Mesendoderm (in vitro differentiated cells): ENCODE data around the gene LIF.
A peak's percentile ranks its signal among the peaks of the same experiment; 100 is the strongest.

Experiments used
- DNase-seq: peaks from one replicate; pipeline ENCODE4 v3.0.0; 2013
- H2AK5ac ChIP-seq: 2 replicates; pipeline ENCODE4 v1.6.1; 2013; ENCODE audit warnings: low read length, inconsistent platforms
- H2BK120ac ChIP-seq: 2 replicates; pipeline ENCODE4 v1.6.1; 2013; ENCODE audit warnings: low read depth, mild to moderate bottlenecking, low read length, moderate library complexity, mixed read lengths
- H2BK15ac ChIP-seq: replicated peaks from 2 replicates; pipeline ENCODE4 v1.6.1; 2013; ENCODE audit warnings: low read depth, mild to moderate bottlenecking, moderate library complexity
- H2BK5ac ChIP-seq: 2 replicates; pipeline ENCODE4 v1.6.1; 2013; ENCODE audit warnings: low read length, inconsistent platforms
- H3K18ac ChIP-seq: 2 replicates; pipeline ENCODE4 v1.6.1; 2013; ENCODE audit warnings: mild to moderate bottlenecking, low read length, mixed read lengths
- H3K23ac ChIP-seq: one replicate; pipeline ENCODE4 v1.6.1; 2013; ENCODE audit warnings: low read length
- H3K27ac ChIP-seq: 2 replicates; pipeline ENCODE4 v1.5.1; 2013; ENCODE audit warnings: low read depth, mild to moderate bottlenecking, inconsistent platforms, low read length, moderate library complexity
- H3K27me3 ChIP-seq: 2 replicates; pipeline ENCODE4 v1.6.1; 2013; ENCODE audit warnings: low read length, control low read depth, mild to moderate bottlenecking, inconsistent platforms; ENCODE audit not compliant: insufficient read depth, poor library complexity
- H3K36me3 ChIP-seq: 2 replicates; pipeline ENCODE4 v1.6.1; 2013; ENCODE audit warnings: low read length, inconsistent platforms; ENCODE audit not compliant: control insufficient read depth, insufficient read depth
- H3K4ac ChIP-seq: one replicate; pipeline ENCODE4 v1.6.1; 2013; ENCODE audit warnings: low read depth, mild to moderate bottlenecking, low read length, moderate library complexity
- H3K4me1 ChIP-seq: 2 replicates; pipeline ENCODE4 v1.6.1; 2013; ENCODE audit warnings: low read depth, low read length, inconsistent platforms; ENCODE audit not compliant: control insufficient read depth
- H3K4me2 ChIP-seq: 2 replicates; pipeline ENCODE4 v1.6.1; 2013; ENCODE audit warnings: low read length
- H3K4me3 ChIP-seq: 2 replicates; pipeline ENCODE4 v1.5.1; 2013; ENCODE audit warnings: mild to moderate bottlenecking, low read length
- H3K56ac ChIP-seq: one replicate; pipeline ENCODE4 v1.6.1; 2013; ENCODE audit warnings: low read length
- H3K79me1 ChIP-seq: 2 replicates; pipeline ENCODE4 v1.6.1; 2013; ENCODE audit warnings: low read length, inconsistent platforms
- H3K79me2 ChIP-seq: 2 replicates; pipeline ENCODE4 v1.6.1; 2013; ENCODE audit warnings: mild to moderate bottlenecking, low read length; ENCODE audit not compliant: control insufficient read depth, insufficient read depth
- H3K9ac ChIP-seq: 2 replicates; pipeline ENCODE4 v1.6.1; 2013; ENCODE audit warnings: low read length, inconsistent platforms
- H4K5ac ChIP-seq: one replicate; pipeline ENCODE4 v1.6.1; 2013; ENCODE audit warnings: low read length
- H4K8ac ChIP-seq: one replicate; pipeline ENCODE4 v1.6.1; 2013; ENCODE audit warnings: low read depth, mild to moderate bottlenecking, control low read depth, low read length, moderate library complexity
- WGBS: extraction: QIAGEN DNeasy Blood & Tissue Kit; methylation state at CpG from one replicate; pipeline ENCODE4 v1.1.7; 2013; ENCODE audit warnings: low lambda C conversion rate, missing lambda C conversion rate; ENCODE audit not compliant: insufficient coverage; ENCODE audit errors: extremely low coverage; 5-methylcytosine and 5-hydroxymethylcytosine counted together

Gene LIF

DNA sequence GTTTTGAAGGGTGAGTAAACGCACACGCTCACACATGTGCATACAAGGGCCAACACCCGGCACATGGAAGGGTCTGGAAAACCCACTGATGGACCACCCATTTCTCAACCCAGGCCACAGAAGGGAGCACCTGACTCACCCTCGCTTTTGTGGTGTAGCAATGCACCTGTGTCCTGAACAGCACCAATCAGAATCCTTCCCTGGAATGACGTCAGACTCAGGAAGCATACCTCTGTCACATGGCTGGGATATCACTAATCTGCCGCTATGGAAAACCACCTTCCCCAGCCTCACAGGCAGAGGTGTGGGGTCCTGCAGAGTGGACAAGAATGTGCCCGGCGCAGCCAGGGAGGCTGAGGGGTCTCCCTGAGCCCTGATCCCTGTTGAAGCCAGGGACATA is 29.1 kb upstream of the LIF start:
- Histone ChIP-seq H3K4me1 (no peaks in the 10 kb centered on the region), H3K36me3 (no peaks in the 10 kb centered on the region), H3K4me2 (no peak overlapping the region), H2BK15ac (no peak overlapping the region), H4K5ac (no peak overlapping the region), H2BK5ac (no peak overlapping the region), H3K56ac (no peak overlapping the region), H3K27ac (no peak overlapping the region), H3K9ac (no peak overlapping the region), H3K79me1 (no peaks in the 10 kb centered on the region), H3K4ac (no peak overlapping the region), H3K4me3 (no peak overlapping the region), H3K79me2 (no peaks in the 10 kb centered on the region), H3K23ac (no peak overlapping the region), H2AK5ac (no peak overlapping the region), H3K27me3 (no peaks in the 10 kb centered on the region), H2BK120ac (no peak overlapping the region), H3K18ac (no peak overlapping the region), H4K8ac (no peak overlapping the region)
- DNase-seq, result peak; percentile 65
- no CpG with 5 or more reads among the region's 8 CpGs for WGBS

DNA sequence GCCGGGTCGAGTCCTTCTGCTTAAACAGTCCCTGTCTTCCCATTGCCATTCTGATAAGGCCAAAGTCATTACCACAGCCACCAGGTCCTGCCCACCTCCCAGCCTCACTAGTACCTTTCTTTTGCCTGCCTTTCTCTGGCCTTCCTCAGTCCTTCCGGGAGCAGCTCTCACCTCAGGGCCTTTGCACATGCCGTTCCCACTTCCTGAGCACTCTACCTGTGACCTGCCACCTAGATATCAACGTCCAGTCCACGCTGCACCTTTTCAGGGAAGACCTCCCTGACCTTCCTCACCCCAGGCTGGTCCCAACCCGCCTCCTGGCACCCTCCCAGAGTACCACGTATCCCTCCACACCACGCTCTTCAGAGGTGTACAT is 27.9 kb upstream of the LIF start:
- Histone ChIP-seq H2BK15ac (no peak overlapping the region), H3K4me3 (no peak overlapping the region), H3K4me2 (no peak overlapping the region), H3K4ac (no peak overlapping the region), H3K9ac (no peak overlapping the region), H2BK5ac (no peak overlapping the region), H3K36me3 (no peaks in the 10 kb centered on the region), H3K27me3 (no peaks in the 10 kb centered on the region), H3K4me1 (no peaks in the 10 kb centered on the region), H2BK120ac (no peak overlapping the region), H3K23ac (no peak overlapping the region), H2AK5ac (no peak overlapping the region), H3K79me1 (no peaks in the 10 kb centered on the region), H3K18ac (no peak overlapping the region), H4K8ac (no peak overlapping the region), H3K27ac (no peak overlapping the region), H3K79me2 (no peaks in the 10 kb centered on the region), H3K56ac (no peak overlapping the region), H4K5ac (no peak overlapping the region)
- no CpG with 5 or more reads among the region's 9 CpGs for WGBS
- no peak for DNase-seq

GRCh38 chr22:30273711-30274436 is 27.3 kb upstream of the LIF start:
- Histone ChIP-seq H3K56ac (no peak overlapping the region), H2AK5ac (no peak overlapping the region), H3K9ac (no peak overlapping the region), H3K23ac (no peak overlapping the region), H3K4me1 (no peaks in the 10 kb centered on the region), H3K36me3 (no peaks in the 10 kb centered on the region), H3K79me2 (no peaks in the 10 kb centered on the region), H3K18ac (no peak overlapping the region), H3K27ac (no peak overlapping the region), H4K5ac (no peak overlapping the region), H3K4me3 (no peak overlapping the region), H3K4me2 (no peak overlapping the region), H3K79me1 (no peaks in the 10 kb centered on the region), H4K8ac (no peak overlapping the region), H2BK15ac (no peak overlapping the region), H2BK5ac (no peak overlapping the region), H2BK120ac (no peak overlapping the region), H3K27me3 (no peaks in the 10 kb centered on the region), H3K4ac (no peak overlapping the region)
- no peak for DNase-seq
- WGBS, result no CpG with 5 or more reads among the region's 10 CpGs

- Histone ChIP-seq H4K8ac (no peak overlapping the region), H3K23ac (no peak overlapping the region), H3K4me3 (no peak overlapping the region), H3K36me3 (no peaks in the 10 kb centered on the region), H3K27ac (no peak overlapping the region), H3K56ac (no peak overlapping the region), H3K4me1 (no peaks in the 10 kb centered on the region), H3K9ac (no peak overlapping the region), H3K4me2 (no peak overlapping the region), H3K4ac (no peak overlapping the region), H2AK5ac (no peak overlapping the region), H3K79me1 (no peaks in the 10 kb centered on the region), H2BK15ac (no peak overlapping the region), H3K27me3 (no peaks in the 10 kb centered on the region), H2BK5ac (no peak overlapping the region), H3K18ac (no peak overlapping the region), H2BK120ac (no peak overlapping the region), H3K79me2 (no peaks in the 10 kb centered on the region), H4K5ac (no peak overlapping the region)
- WGBS, result no CpG with 5 or more reads among the region's 16 CpGs
- DNase-seq, result no peak
Measured at GRCh38 chr22:30272781-30273601, 26.4 kb upstream of the LIF start.

DNA sequence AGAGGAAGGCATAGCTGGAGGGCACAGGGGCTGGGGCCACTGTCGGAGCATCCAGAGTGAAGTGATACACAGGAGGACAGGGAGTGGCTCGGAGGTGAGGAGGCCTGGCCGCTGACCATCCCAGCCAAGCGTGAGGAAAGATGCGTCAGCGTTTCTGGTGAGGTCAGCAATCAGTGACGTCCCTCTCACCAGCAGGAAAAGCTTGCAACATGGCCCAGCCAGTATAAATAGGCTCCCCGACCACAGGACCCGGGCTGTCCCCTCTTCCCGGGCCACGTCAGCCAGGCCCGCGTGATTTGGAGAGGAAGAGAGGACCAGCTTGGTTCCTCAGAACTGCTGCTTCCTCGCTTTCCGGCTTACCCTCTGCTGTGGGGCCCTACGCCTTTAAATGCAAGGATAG is 24.3 kb upstream of the LIF start:
- no peak overlapping the region for H3K27ac ChIP-seq
- no peak overlapping the region for H3K4me3 ChIP-seq
- H4K8ac ChIP-seq, result no peak overlapping the region
- no peak overlapping the region for H2BK5ac ChIP-seq
- H3K79me2 ChIP-seq, result no peaks in the 10 kb centered on the region
- H3K4ac ChIP-seq, result no peak overlapping the region
- no peak overlapping the region for H2BK120ac ChIP-seq
- H3K36me3 ChIP-seq, result no peaks in the 10 kb centered on the region
- DNase-seq, result no peak
- H4K5ac ChIP-seq, result no peak overlapping the region
- no peak overlapping the region for H3K9ac ChIP-seq
- no peak overlapping the region for H3K18ac ChIP-seq
- H3K23ac ChIP-seq, result no peak overlapping the region
- H3K4me1 ChIP-seq, result no peaks in the 10 kb centered on the region
- H2BK15ac ChIP-seq, result no peak overlapping the region
- H3K79me1 ChIP-seq, result no peaks in the 10 kb centered on the region
- no peaks in the 10 kb centered on the region for H3K27me3 ChIP-seq
- H2AK5ac ChIP-seq, result no peak overlapping the region
- no peak overlapping the region for H3K56ac ChIP-seq
- H3K4me2 ChIP-seq, result no peak overlapping the region
- WGBS, result no CpG with 5 or more reads among the region's 16 CpGs
